Gastroesophageal sphincter (tissue), 4 donors: ENCODE data around the gene AP1S1. TPM values are rescaled to one million over a fixed set of nuclear protein-coding genes. Genes with fewer than 3 reads are reported as not detected.

Experiments used
- ATAC-seq: fragments of 150-250 bp; one replicate; pipeline ENCODE4 v1.9.1; 2016; ENCODE audit warnings: mild to moderate bottlenecking, moderate library complexity
- H3K27ac ChIP-seq, 4 donors: fragments of 200-600 bp; sonication (generic) in 3 of 4; 1 replicate in 3 of 4; 2 replicates in 1 of 4; pipeline ENCODE4 v1.5.1; 2016 to 2019
- H3K27me3 ChIP-seq: fragments of 200-600 bp; sonication (generic); one replicate; pipeline ENCODE4 v1.5.1; 2019
- H3K36me3 ChIP-seq, 2 donors: fragments of 200-600 bp; sonication (generic); one replicate each; pipeline ENCODE4 v1.5.1; 2019; ENCODE audit warnings: control low read depth in 1 of 2
- H3K4me1 ChIP-seq, 3 donors: fragments of 200-600 bp; sonication (generic); 1 replicate in 2 of 3; 2 replicates in 1 of 3; pipeline ENCODE4 v1.5.1; 2016 to 2019; ENCODE audit warnings: control low read depth in 2 of 3
- H3K4me3 ChIP-seq, 2 donors: fragments of 200-600 bp; sonication (generic); one replicate each; pipeline ENCODE4 v1.5.1; 2019; ENCODE audit warnings: mild to moderate bottlenecking in 1 of 2, moderate library complexity in 1 of 2
- H3K9me3 ChIP-seq, 3 donors: fragments of 200-600 bp; sonication (generic); one replicate each; pipeline ENCODE4 v1.5.1; 2017 to 2019; ENCODE audit warnings: control low read depth in 2 of 3
- EP300 ChIP-seq: sonication (generic); formaldehyde crosslinking; IDR thresholded peaks from one replicate; pipeline ENCODE4 v1.6.1; 2017; ENCODE audit warnings: antibody characterized with exemption, mild to moderate bottlenecking
- POLR2A ChIP-seq, 2 donors: fragments of 450-650 bp; IDR thresholded peaks; one replicate each; pipeline ENCODE4 v1.6.1; 2017; ENCODE audit warnings: antibody characterized with exemption in 2 of 2, mild to moderate bottlenecking in 2 of 2, moderate library complexity in 1 of 2
- POLR2AphosphoS5 ChIP-seq: sonication (generic); formaldehyde crosslinking; IDR thresholded peaks from one replicate; pipeline ENCODE4 v1.6.1; 2017; ENCODE audit warnings: antibody characterized with exemption
- WGBS, 2 donors: methylation state at CpG; one replicate each; pipeline ENCODE4 v1.1.5; 2018; ENCODE audit warnings: low coverage in 1 of 2; 5-methylcytosine and 5-hydroxymethylcytosine counted together
- total RNA-seq, 4 donors: library from RNA; depleted of rRNA; stranded (reverse); fragments of >200 nt; gene quantifications; one replicate each; pipeline ENCODE4 v1.1.0, GENCODE V29; 2016
- TF ChIP-seq, protein P1 (sequence below), 4 experiments: fragments of 200-600 bp in 2 of 4; fragments of 450-650 bp in 2 of 4; sonication (generic) in 1 of 4; IDR thresholded peaks; one replicate each; pipeline ENCODE4 v1.5.1; 2017 to 2019; ENCODE audit warnings: antibody characterized with exemption in 4 of 4, mild to moderate bottlenecking in 2 of 4, moderate library complexity in 2 of 4

AP1S1 gene
- total RNA-seq, 4 donors from 2014 or later: 21.9 to 69.5 (median 34.3) TPM

DNA sequence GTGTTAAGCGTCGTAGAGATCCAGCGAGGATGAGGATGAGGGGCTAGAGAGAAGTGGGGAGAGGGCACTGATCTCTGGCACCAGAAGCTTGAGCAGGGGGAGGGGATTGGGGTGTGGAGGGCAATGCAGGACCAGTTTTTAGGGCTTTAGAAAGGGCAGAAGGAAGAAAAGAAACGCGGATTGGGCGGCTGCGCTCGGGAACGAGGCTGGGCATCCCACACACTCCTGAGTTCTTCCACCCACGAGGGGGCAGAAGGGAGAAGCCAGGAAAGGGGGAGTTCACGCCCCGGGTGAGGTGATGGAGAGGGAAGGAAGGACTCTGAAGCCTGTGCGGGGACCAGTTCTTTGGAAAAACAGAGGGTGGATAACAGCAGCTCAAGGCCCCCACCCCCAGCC, 17.2 kb downstream of the AP1S1 start:
- no peak for ATAC-seq
- TF ChIP-seq POLR2AphosphoS5 (no peak), POLR2A (IDR thresholded peaks at IDR 0.05) (no peak), EP300 (no peak)
- TF ChIP-seq, protein P1, sequence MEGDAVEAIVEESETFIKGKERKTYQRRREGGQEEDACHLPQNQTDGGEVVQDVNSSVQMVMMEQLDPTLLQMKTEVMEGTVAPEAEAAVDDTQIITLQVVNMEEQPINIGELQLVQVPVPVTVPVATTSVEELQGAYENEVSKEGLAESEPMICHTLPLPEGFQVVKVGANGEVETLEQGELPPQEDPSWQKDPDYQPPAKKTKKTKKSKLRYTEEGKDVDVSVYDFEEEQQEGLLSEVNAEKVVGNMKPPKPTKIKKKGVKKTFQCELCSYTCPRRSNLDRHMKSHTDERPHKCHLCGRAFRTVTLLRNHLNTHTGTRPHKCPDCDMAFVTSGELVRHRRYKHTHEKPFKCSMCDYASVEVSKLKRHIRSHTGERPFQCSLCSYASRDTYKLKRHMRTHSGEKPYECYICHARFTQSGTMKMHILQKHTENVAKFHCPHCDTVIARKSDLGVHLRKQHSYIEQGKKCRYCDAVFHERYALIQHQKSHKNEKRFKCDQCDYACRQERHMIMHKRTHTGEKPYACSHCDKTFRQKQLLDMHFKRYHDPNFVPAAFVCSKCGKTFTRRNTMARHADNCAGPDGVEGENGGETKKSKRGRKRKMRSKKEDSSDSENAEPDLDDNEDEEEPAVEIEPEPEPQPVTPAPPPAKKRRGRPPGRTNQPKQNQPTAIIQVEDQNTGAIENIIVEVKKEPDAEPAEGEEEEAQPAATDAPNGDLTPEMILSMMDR (IDR thresholded peaks at IDR 0.05): no peak
- Histone ChIP-seq H3K4me3 (no peak overlapping the region), H3K9me3 (no peaks in the 10 kb centered on the region), H3K36me3 (no peaks in the 10 kb centered on the region), H3K27ac (no peak overlapping the region), H3K4me1 (peaks cover 0 to 41% (median 23%) of the 10 kb centered on the region in 3 donors), H3K27me3 (peaks cover 100% of the 10 kb centered on the region)
- WGBS, 2 donors: 0 to 2% methylated on average over 7 to 12 of the region's 13 CpGs

GRCh38 chr7:101172005-101172853, 18.0 kb downstream of the AP1S1 start:
- Histone ChIP-seq H3K27ac (no peak overlapping the region), H3K36me3 (no peaks in the 10 kb centered on the region), H3K27me3 (peaks cover 100% of the 10 kb centered on the region), H3K4me3 (no peak overlapping the region), H3K4me1 (peaks cover 0 to 41% (median 23%) of the 10 kb centered on the region in 3 donors), H3K9me3 (no peaks in the 10 kb centered on the region)
- 0% methylated on average over 7 of the region's 79 CpGs; no CpG with 5 or more reads in 1 of the 2 donors for WGBS, 2 donors
- ATAC-seq: no peak
- TF ChIP-seq POLR2A (IDR thresholded peaks at IDR 0.05) (no peak), POLR2AphosphoS5 (no peak), EP300 (no peak)
- TF ChIP-seq, protein P1 (IDR thresholded peaks at IDR 0.05): no peak

DNA sequence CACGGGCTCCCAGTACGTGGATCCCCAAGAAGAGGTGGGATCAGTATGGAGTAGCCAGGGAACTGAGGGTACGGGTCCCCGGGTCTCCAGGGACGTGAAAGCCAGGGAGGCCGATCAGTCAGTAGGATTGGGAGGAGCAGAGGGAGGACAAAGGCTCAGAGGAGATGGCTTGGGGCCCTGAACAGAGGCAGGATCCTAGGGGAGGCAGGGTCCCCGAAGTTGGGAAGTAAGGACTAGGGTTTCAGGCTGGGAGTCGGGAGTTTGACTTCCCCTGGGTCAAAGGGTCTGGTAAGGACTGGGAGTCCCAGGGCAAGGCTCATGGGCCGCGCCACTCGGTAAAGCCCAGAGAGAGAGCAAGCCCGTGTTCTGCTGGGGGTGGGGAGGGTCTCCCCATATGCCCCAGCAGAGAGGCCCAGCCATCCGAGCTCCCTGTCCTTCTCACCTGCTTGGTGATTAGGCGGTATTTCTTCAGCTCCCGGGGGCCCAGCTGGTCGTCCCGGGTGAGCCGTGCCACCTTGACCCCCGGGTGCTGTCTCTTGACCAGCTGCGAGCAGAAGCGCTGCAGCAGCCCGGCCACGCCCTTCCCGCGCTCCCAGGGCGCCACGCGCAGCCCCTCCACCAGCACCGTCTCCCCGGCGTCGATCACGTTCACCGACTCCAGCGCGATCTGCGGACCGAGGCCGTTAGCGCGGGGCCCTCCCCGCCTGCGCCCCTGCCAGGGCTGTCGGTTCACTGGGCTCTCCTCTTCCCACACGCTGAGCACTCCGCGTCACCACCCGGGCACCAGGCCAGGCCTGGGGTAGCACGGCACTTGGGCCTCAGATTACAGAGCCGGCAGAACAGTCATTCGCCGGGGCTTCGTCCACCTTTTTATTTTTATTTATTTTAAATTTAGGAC, 18.8 kb downstream of the AP1S1 start:
- TF ChIP-seq, protein P1 (IDR thresholded peaks at IDR 0.05): no peak
- no peak for TF ChIP-seq POLR2AphosphoS5
- no peak for TF ChIP-seq POLR2A (IDR thresholded peaks at IDR 0.05)
- TF ChIP-seq EP300: no peak
- ATAC-seq: no peak
- Histone ChIP-seq H3K4me1 (peaks cover 0 to 41% (median 23%) of the 10 kb centered on the region in 3 donors), H3K9me3 (no peaks in the 10 kb centered on the region), H3K4me3 (peak overlapping the region in 1 of 2 donors; percentile 11), H3K36me3 (no peaks in the 10 kb centered on the region), H3K27ac (no peak overlapping the region), H3K27me3 (peaks cover 100% of the 10 kb centered on the region)
- 1 to 2% methylated on average over 9 to 15 of the region's 53 CpGs for WGBS, 2 donors

DNA sequence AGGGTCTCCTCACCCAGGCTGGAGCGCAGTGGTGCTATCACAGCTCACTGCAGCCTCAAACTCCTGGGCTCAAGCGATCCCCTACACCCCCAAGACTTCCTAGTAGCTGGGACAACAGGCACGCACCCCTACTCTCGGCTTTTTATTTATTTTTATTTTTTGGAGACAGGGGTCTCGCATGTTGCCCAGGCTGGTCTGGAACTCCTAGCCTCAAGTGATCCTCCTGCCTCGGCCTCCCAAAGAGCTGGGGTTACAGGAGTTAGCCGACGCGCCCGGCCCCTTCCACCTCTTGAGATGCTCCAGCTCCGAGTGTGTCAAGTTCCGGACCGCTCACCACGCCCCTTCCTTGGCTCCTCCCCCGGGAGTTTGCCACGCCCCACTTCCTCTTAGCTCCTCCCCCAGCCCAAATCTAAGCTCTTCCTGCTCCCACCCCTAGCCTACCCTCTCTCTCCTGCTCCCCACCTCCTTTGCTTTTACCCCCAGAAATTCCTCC, 19.5 kb downstream of the AP1S1 start:
- WGBS, 2 donors: 6 to 12% methylated on average over 10 to 16 of the region's 16 CpGs
- H3K36me3 ChIP-seq: no peaks in the 10 kb centered on the region
- H3K4me3 ChIP-seq: peak overlapping the region in 1 of 2 donors; percentile 11
- no peaks in the 10 kb centered on the region for H3K9me3 ChIP-seq
- H3K27me3 ChIP-seq: peaks cover 100% of the 10 kb centered on the region
- no peak overlapping the region for H3K27ac ChIP-seq
- no peak for TF ChIP-seq EP300
- no peak for ATAC-seq
- H3K4me1 ChIP-seq: peaks cover 0 to 41% (median 23%) of the 10 kb centered on the region in 3 donors

DNA sequence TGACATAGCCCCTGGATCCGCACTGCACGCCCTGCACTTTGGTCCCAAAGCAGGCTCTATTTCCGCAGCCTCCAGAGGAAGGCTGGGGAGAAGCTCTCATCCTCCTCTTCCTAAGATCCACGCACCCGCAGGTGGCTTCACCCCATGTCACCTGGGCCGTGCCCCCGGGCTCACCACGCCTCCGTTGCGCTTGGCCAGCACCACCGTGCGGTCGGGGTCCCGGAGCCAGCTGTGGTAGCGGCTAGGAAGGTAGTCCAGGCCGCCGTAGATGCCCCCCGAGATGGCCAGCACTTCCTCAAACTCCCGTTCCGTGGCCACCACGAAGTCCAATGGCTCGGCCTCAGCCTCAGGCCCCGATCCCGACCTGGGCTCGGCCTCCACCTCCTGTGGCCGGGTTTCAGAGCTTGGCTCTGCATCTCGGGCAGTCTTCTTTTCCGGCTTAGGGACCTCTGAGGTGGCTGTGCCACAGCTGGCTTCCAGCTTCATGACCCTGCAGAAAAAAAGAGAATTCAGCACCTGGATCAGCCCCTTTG, 20.1 kb downstream of the AP1S1 start:
- Histone ChIP-seq H3K4me3 (no peak overlapping the region), H3K27ac (no peak overlapping the region), H3K36me3 (no peaks in the 10 kb centered on the region), H3K4me1 (peaks cover 0 to 46% (median 23%) of the 10 kb centered on the region in 3 donors), H3K27me3 (peaks cover 100% of the 10 kb centered on the region), H3K9me3 (no peaks in the 10 kb centered on the region)
- TF ChIP-seq POLR2AphosphoS5 (no peak), POLR2A (IDR thresholded peaks at IDR 0.05) (no peak), EP300 (no peak)
- TF ChIP-seq, protein P1 (IDR thresholded peaks at IDR 0.05): no peak
- whole genome bisulfite sequencing, 2 donors: 0% methylated on average over 11 of the region's 28 CpGs; no CpG with 5 or more reads in 1 of the 2 donors
- no peak for ATAC-seq
